H1 (cell line): ENCODE data around the gene PHC2. TPM values are rescaled to one million over a fixed set of nuclear protein-coding genes. Genes with fewer than 3 reads are reported as not detected.

Experiments used
- CHD2 ChIP-seq: IDR thresholded peaks from 2 replicates; pipeline ENCODE4 v1.6.1; 2012; ENCODE audit warnings: low read length, improper control_type of control experiment
- EP300 ChIP-seq, 2 experiments: IDR thresholded peaks; 1 replicate in 1 of 2; 2 replicates in 1 of 2; pipeline ENCODE4 v1.6.1; 2011 to 2012; ENCODE audit warnings: low read depth in 2 of 2, low read length in 2 of 2, mild to moderate bottlenecking in 2 of 2, borderline replicate concordance in 1 of 2, inconsistent platforms in 1 of 2, moderate library complexity in 1 of 2
- RFX5 ChIP-seq: IDR thresholded peaks from 2 replicates; pipeline ENCODE4 v1.6.1; 2011; ENCODE audit warnings: low read depth, low read length, improper control_type of control experiment, borderline replicate concordance
- YY1 ChIP-seq: IDR thresholded peaks from 2 replicates; pipeline ENCODE4 v1.6.1; 2011; ENCODE audit warnings: low read depth, mild to moderate bottlenecking, low read length
- polyA plus RNA-seq, 7 experiments: library from polyadenylated mRNA; depleted of rRNA in 3 of 7; stranded (reverse) in 5 of 7; unstranded in 2 of 7; fragments of >200 nt in 5 of 7; fragments of 200-250 nt in 2 of 7; gene quantifications; 1 replicate in 5 of 7; 2 replicates in 1 of 7; 4 replicates in 1 of 7; pipeline versions ENCODE4 v1.2.1 to v1.2.3, GENCODE V29; 2011 to 2013; ENCODE audit warnings: missing spikeins in 2 of 7, mixed read lengths in 2 of 7
- total RNA-seq: library from RNA; stranded (reverse); fragmentation: NEBNext Ultra II Directional; extraction: Animal tissue kit (Norgen Biotek cat#: 25700); gene quantifications from 2 replicates; pipeline ENCODE4 v1.2.1, GENCODE V29; 2021
- TF ChIP-seq, protein P1 (sequence below): IDR thresholded peaks from 2 replicates; pipeline ENCODE4 v1.6.1; 2011; ENCODE audit warnings: low read length, improper control_type of control experiment

Gene PHC2
- total and polyA plus RNA-seq, 2 of the 8 experiments (the other 6 are each of a cell fraction or from before 2014, with no cell fraction given), result 5.6 to 14.2 TPM

DNA sequence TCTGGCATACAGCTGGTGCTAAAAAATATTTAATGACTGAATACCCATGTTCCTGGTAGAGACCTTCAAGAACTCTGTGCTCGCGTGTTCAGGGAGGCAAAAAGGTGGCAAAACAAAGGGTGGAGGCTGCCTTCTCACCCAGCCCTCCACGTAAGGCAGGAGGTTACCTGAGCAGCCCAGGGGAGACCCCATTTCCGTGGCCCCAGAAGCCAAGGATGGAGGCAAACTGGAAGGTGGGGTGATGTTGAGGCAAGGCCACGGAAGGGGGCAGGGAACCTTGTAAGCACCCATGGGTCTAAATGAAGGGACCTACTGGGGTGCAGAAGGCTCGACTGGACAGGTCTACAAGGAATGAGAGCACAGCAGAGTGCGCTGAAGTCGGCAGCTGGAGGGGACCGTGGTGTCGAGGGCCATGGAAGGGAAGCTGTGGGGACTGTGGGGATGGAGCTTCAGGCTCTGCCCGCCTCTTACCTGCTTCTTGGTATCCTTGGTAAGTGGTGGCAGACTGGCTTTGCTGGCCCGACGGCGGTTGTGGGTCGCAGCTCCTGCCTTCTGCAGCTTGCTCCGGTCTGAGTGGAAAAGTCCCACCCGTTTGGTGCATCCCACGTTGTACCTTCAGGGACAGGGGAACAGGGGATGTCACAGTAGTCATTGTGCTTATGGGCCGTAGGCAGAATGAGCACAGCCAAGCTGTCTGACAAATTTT lies 101.1 kb downstream of the PHC2 start (continued):
- TF ChIP-seq, protein P1, sequence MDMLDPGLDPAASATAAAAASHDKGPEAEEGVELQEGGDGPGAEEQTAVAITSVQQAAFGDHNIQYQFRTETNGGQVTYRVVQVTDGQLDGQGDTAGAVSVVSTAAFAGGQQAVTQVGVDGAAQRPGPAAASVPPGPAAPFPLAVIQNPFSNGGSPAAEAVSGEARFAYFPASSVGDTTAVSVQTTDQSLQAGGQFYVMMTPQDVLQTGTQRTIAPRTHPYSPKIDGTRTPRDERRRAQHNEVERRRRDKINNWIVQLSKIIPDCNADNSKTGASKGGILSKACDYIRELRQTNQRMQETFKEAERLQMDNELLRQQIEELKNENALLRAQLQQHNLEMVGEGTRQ, result no peak
- TF ChIP-seq EP300 (IDR thresholded peaks at IDR 0.05; ENCODE audit: borderline replicate concordance in 1 of 2, low read depth in 2 of 2, low read length in 2 of 2) (no peak), YY1 (no peak), RFX5 (no peak), CHD2 (no peak)
